NCI-H2171 (cell line): ENCODE results near the gene MYO1E.
"Not testable (repeated sequence)": the region's sequence is repeated elsewhere in the genome, so short reads cannot be mapped to it uniquely, and the experiment has no call there.

Experiments used
- DNase-seq: peaks from one replicate; lab custom pipeline; 2025; lab: John Stamatoyannopoulos, UW

Gene MYO1E

GRCh38 chr15:59166166-59166565 is 206.5 kb downstream of the MYO1E start:
- no peak for DNase-seq

GRCh38 chr15:59165726-59166125 is 206.9 kb downstream of the MYO1E start:
- DNase-seq = no peak

DNA sequence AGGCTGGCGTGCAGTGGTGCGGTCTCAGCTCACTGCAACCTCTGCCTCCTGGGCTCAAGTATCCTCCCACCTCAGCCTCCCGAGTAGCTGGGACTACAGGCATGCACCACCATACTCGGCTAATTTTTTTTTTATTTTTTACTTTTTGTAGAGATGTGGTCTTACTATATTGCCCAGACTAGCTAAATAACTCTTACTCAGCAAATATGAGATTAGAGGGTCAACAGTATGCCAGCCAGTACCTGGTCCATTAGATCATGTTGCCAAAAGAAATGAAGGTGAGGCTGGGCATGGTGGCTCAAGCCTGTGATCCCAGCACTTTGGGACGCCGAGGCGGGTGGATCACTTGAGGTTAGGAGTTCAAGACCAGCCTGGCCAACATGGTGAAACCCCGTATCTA is 210.6 kb downstream of the MYO1E start:
- DNase-seq = not testable (repeated sequence)

DNA sequence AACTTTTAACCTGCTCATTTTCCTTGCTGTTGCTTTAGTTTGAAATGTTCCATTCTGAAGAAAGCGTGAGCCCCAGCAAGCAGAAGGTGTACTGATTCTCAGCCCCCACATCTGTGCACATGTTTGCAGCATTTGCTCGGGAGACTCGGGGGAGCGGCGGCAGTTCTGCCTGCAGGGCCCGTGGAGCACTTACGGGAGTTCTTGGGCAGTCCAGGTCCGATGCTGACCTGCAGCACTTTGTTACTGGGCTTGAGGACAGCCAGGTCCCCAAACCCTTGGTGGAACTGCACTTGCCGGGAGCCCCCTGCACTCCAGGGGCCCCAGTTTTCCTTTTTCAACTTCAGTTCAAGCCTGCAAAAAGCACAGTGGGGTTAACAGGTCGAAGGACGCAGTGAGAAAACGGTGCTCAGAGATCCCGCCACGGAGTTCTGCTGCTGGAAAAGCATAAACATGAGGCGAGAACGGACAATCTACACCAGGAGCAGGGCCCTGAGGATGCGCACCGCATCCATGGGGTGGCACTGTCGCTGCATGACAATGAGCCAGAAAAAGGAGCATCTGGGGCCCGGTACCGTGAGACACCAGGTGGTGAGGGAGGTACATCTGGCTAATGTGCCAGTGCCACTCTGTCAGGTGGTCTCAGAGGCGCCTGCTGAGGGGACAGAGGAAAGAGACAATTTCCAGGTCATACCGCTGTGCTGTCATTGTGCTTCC is 211.6 kb downstream of the MYO1E start:
- DNase-seq = peak; percentile 92

DNA sequence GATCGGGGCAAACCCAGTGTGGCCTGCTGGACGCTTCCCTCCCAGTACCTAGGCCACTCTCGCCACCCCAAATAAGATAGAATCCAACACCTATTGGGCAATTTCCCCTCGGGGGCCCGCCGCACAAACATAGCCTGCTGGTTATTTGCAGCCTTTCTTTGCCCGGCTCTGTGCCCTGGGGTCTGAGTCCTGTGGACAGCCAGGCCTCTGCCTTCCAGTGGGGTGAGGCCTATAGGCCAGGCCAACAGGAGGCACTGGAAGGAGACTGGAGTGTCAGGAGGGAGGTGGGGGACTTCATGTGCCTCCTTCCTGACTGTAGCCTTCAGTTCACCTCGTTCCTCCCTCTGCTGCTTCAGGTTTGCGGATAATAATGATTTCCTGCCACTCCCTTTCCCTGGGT is 213.5 kb downstream of the MYO1E start:
- no peak for DNase-seq

- DNase-seq = no peak
Measured at GRCh38 chr15:59158701-59159034, 214.0 kb downstream of the MYO1E start.

- no peak for DNase-seq
Measured at GRCh38 chr15:59157840-59158700, 214.6 kb downstream of the MYO1E start.

GRCh38 chr15:59157396-59157795 is 215.3 kb downstream of the MYO1E start:
- no peak for DNase-seq

- no peak for DNase-seq
Measured at GRCh38 chr15:59155431-59155830, 217.2 kb downstream of the MYO1E start.

- no peak for DNase-seq
Measured at GRCh38 chr15:59154243-59154642, 218.4 kb downstream of the MYO1E start.

DNA sequence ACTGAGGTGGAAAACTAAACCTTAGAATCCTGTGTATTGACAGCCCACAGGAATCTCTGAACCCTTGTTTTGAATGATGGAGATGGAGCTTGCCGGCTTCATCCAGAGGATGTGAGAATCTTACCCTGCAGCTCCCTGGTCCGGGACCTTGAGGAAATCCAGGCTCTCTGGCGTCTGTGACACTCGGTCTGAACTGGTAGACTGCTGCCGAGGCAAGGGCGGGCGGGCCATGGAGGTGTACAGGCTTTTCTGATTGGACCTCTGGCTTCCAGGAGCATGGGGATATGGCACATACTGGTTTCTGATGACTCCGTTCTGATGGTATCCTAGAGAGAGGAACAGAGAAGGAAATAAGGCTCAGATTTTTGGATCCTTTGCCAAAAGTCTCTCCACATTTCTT is 219.2 kb downstream of the MYO1E start:
- no peak for DNase-seq

DNA sequence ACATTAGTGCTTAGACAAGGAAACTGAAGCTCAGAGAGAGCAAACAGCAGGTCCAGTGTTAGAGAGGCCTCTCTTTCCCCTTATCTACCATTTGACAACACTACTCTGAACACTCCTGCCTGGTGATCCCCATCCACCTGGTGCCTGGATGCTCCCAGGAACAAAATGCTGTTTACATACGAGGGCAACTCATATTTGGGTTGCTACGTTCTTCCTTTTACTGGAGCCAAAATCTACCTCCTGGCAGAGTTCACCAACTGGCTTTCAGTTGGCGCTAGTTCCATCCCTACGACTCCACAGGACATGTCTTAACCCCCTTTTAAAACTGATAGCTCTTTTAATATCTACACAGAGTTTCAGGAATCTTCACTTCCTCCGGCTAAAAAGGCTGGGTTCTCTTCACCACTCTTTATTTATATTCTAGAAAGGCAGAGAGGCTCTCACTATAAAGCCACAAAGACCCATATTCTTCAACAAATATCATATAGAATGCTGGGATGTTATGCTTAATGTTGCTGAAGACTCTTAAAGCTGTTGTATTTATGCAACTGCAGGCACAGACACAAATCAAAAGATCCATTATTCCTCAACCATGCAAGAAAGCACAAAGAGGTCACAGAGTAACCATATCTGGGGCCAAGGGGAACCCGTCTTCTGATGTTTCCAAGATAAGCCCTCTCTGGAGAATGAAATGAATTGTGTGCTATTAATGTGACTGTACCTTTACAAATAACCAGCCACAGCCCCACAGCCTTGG is 219.8 kb downstream of the MYO1E start:
- no peak for DNase-seq

- DNase-seq = no peak
Measured at GRCh38 chr15:59150185-59150584, 222.5 kb downstream of the MYO1E start.

GRCh38 chr15:59148153-59148833 is 224.4 kb downstream of the MYO1E start:
- DNase-seq = no peak

GRCh38 chr15:59147666-59148065 is 225.0 kb downstream of the MYO1E start:
- DNase-seq = no peak

- not testable (repeated sequence) for DNase-seq
Measured at GRCh38 chr15:59144594-59144993, 228.1 kb downstream of the MYO1E start.

- DNase-seq = no peak
Measured at GRCh38 chr15:59143281-59143680, 229.4 kb downstream of the MYO1E start.

GRCh38 chr15:59140422-59141226 is 232.0 kb downstream of the MYO1E start:
- no peak for DNase-seq

GRCh38 chr15:59138243-59138642 is 234.4 kb downstream of the MYO1E start:
- no peak for DNase-seq

- DNase-seq = no peak
Measured at GRCh38 chr15:59137566-59137965, 235.1 kb downstream of the MYO1E start.

GRCh38 chr15:59133929-59134427 is 238.7 kb downstream of the MYO1E start:
- DNase-seq = no peak
